Hepatocyte (in vitro differentiated cells): ENCODE measurements around the gene TAT. TPM values are rescaled to one million over a fixed set of nuclear protein-coding genes. Genes with fewer than 3 reads are reported as not detected.
"Not testable (repeated sequence)": the region's sequence is repeated elsewhere in the genome, so short reads cannot be mapped to it uniquely, and the experiment has no call there.

Experiments
- DNase-seq: peaks from one replicate; pipeline ENCODE4 v3.0.0-alpha.2; 2016; ENCODE audit warnings: low spot score
- H2AFZ ChIP-seq: fragments of 200-600 bp; sonication (generic); 2 replicates; pipeline ENCODE4 v1.6.0; 2016; ENCODE audit warnings: antibody characterized with exemption, mild to moderate bottlenecking
- H3K27ac ChIP-seq: fragments of 200-600 bp; sonication (generic); 2 replicates; pipeline ENCODE4 v1.5.1; 2016; ENCODE audit warnings: mild to moderate bottlenecking
- H3K27me3 ChIP-seq: fragments of 200-600 bp; sonication (generic); 2 replicates; pipeline ENCODE4 v1.6.1; 2016
- H3K36me3 ChIP-seq: fragments of 200-600 bp; sonication (generic); replicated peaks from 2 replicates; pipeline ENCODE4 v1.5.1; 2016; ENCODE audit warnings: low read depth; ENCODE audit not compliant: insufficient read depth
- H3K4me1 ChIP-seq: fragments of 200-600 bp; sonication (generic); 2 replicates; pipeline ENCODE4 v1.5.1; 2016; ENCODE audit warnings: mild to moderate bottlenecking, moderate library complexity; ENCODE audit not compliant: insufficient read depth
- H3K4me2 ChIP-seq: fragments of 200-600 bp; sonication (generic); 2 replicates; pipeline ENCODE4 v1.6.0; 2016
- H3K4me3 ChIP-seq: fragments of 200-600 bp; sonication (generic); 2 replicates; pipeline ENCODE4 v1.5.1; 2016; ENCODE audit warnings: mild to moderate bottlenecking
- H3K79me2 ChIP-seq: fragments of 200-600 bp; sonication (generic); 2 replicates; pipeline ENCODE4 v1.6.0; 2017; ENCODE audit warnings: mild to moderate bottlenecking
- H3K9me2 ChIP-seq: fragments of 200-600 bp; sonication (generic); replicated peaks from 2 replicates; pipeline ENCODE4 v1.6.0; 2017; ENCODE audit warnings: mild to moderate bottlenecking; ENCODE audit not compliant: insufficient read depth
- H3K9me3 ChIP-seq: fragments of 200-600 bp; sonication (generic); 2 replicates; pipeline ENCODE4 v1.5.1; 2016; ENCODE audit warnings: low read depth, mild to moderate bottlenecking
- H4K20me1 ChIP-seq: fragments of 200-600 bp; sonication (generic); 2 replicates; pipeline ENCODE4 v1.6.0; 2016; ENCODE audit warnings: mild to moderate bottlenecking; ENCODE audit not compliant: insufficient read depth, poor library complexity, severe bottlenecking
- CTCF ChIP-seq: fragments of 200-600 bp; sonication (generic); IDR thresholded peaks from 2 replicates; pipeline ENCODE4 v1.5.1; 2016; ENCODE audit warnings: antibody characterized with exemption, mild to moderate bottlenecking; ENCODE audit not compliant: poor library complexity
- EZH2 ChIP-seq: fragments of 200-600 bp; sonication (generic); IDR thresholded peaks from 2 replicates; pipeline ENCODE4 v1.6.1; 2016; ENCODE audit warnings: antibody characterized with exemption, mild to moderate bottlenecking, borderline replicate concordance
- EZH2phosphoT487 ChIP-seq: fragments of 200-600 bp; sonication (generic); IDR thresholded peaks from one replicate; pipeline ENCODE4 v1.6.1; 2018; ENCODE audit warnings: antibody characterized with exemption, mild to moderate bottlenecking, low read depth, moderate library complexity; ENCODE audit not compliant: unreplicated experiment, severe bottlenecking
- WGBS: methylation state at CpG from one replicate; pipeline ENCODE4 v1.1.6; 2016; ENCODE audit warnings: low lambda C conversion rate; ENCODE audit errors: missing lambda C conversion rate; 5-methylcytosine and 5-hydroxymethylcytosine counted together
- polyA plus RNA-seq: library from polyadenylated mRNA; unstranded; fragments of >200 nt; fragmentation: Nextera tagmentation; extraction: Ambion mirVana; gene quantifications from 2 replicates; pipeline ENCODE4 v1.2.1, GENCODE V29; 2016
- total RNA-seq: library from RNA; depleted of rRNA; stranded (reverse); fragments of >200 nt; gene quantifications from 2 replicates; pipeline ENCODE4 v1.2.3, GENCODE V29; 2014

Gene TAT
- total and polyA plus RNA-seq, 2 experiments from 2014 or later = 2.8 to 4.2 TPM

GRCh38 chr16:71585318-71585703, 8.4 kb upstream of the TAT start:
- Histone ChIP-seq H3K27me3 (no peaks in the 10 kb centered on the region), H3K4me2 (peak overlapping the region; percentile 57), H3K36me3 (no peaks in the 10 kb centered on the region), H3K79me2 (no peaks in the 10 kb centered on the region), H4K20me1 (no peaks in the 10 kb centered on the region), H3K4me3 (no peak overlapping the region), H3K4me1 (no peaks in the 10 kb centered on the region), H2AFZ (no peak overlapping the region), H3K9me3 (no peaks in the 10 kb centered on the region), H3K27ac (peak overlapping the region; percentile 79), H3K9me2 (no peaks in the 10 kb centered on the region)
- TF ChIP-seq CTCF (no peak), EZH2 (no peak), EZH2phosphoT487 (no peak)
- DNase-seq = no peak
- WGBS = 47% methylated on average over 4 of the region's 4 CpGs

DNA sequence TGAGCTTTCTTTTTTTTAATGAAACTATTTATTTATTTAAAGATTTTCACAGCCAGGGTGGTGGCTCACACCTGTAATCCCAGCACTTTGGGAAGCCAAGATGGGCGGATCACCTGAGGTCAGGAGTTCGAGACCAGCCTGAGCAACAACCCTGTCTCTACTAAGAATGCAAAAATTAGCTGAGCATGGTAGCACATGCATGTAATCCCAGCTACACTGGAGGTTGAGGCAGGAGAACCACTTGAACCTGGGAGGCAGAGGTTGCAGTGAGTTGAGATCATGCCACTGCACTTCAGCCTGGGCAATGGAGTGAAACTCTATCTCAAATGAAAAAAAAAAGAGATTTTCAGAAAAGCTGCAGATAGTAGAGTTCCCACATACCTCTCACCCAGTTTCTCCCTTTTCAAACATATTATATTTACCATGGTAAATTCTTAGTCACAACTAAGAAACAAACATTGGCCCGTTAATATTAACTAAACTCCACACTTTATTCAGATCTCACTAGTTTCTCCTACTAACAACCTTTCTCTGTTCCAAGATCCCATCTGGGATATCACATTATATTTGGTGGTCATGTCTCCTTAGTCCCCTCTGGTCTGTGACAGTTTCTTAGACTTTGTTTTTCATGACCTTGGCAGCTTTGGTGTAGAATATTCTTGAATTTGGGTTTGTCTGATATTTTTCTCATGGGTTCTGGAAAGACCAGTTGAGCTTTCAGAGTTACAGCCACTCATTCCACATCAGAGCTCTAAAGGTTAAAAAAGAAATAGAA, 7.8 kb upstream of the TAT start:
- Histone ChIP-seq H4K20me1 (no peaks in the 10 kb centered on the region), H3K9me2 (no peaks in the 10 kb centered on the region), H3K27ac (peak overlapping the region; percentile 79), H3K4me2 (peak overlapping the region; percentile 57), H3K27me3 (no peaks in the 10 kb centered on the region), H3K4me1 (no peaks in the 10 kb centered on the region), H3K4me3 (no peak overlapping the region), H3K79me2 (no peaks in the 10 kb centered on the region), H3K36me3 (no peaks in the 10 kb centered on the region), H3K9me3 (no peaks in the 10 kb centered on the region), H2AFZ (no peak overlapping the region)
- TF ChIP-seq EZH2phosphoT487 (no peak), CTCF (no peak), EZH2 (no peak)
- no peak for DNase-seq
- 93% methylated on average over 3 of the region's 3 CpGs for WGBS

DNA sequence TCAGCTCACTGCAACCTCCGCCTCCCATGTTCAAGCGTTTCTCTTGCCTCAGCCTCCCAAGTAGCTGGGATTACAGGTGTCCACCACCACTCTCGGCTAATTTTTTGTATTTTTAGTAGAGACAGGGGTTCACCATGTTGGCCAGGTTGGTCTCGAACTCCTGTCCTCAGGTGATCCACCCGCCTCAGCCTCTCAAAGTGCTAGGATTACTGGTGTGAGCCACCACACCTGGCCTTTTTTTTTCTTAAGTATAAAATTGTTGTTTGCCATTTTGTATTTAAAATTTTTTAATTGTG, 5.6 kb upstream of the TAT start:
- H4K20me1 ChIP-seq, H3K4me3 ChIP-seq, H3K27ac ChIP-seq, H3K4me1 ChIP-seq, DNase-seq, H2AFZ ChIP-seq, H3K9me2 ChIP-seq, H3K9me3 ChIP-seq, H3K4me2 ChIP-seq, H3K79me2 ChIP-seq, H3K36me3 ChIP-seq, H3K27me3 ChIP-seq: not testable (repeated sequence)
- WGBS = 92% methylated on average over 5 of the region's 5 CpGs

DNA sequence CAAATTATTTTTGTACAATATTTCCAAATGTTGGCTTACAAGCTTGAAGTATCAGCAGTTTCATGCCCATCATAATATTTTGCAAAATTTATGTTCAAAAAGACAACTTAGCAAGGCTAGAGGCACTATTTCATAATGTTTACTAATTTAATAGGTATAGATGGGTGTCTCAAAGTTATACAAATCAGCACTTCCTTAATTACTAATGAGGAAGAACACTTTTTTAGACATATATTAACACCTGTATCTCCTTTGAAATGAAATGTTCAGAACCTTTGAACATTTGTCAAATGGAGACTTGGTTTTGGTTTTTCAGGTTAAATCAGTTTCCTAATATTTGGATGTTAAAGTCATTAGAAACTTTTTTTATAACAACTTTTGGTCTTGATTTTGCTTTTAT, 2.2 kb downstream of the TAT start:
- Histone ChIP-seq H3K4me3 (no peak overlapping the region), H3K4me1 (peaks cover 4% of the 10 kb centered on the region), H3K27me3 (no peaks in the 10 kb centered on the region), H3K79me2 (no peaks in the 10 kb centered on the region), H3K9me3 (no peaks in the 10 kb centered on the region), H2AFZ (no peak overlapping the region), H4K20me1 (no peaks in the 10 kb centered on the region), H3K36me3 (no peaks in the 10 kb centered on the region), H3K9me2 (no peaks in the 10 kb centered on the region), H3K27ac (no peak overlapping the region), H3K4me2 (no peak overlapping the region)
- no peak for TF ChIP-seq CTCF
- no peak for TF ChIP-seq EZH2phosphoT487
- TF ChIP-seq EZH2 = no peak
- DNase-seq = no peak
